Caco-2 (cell line): ENCODE measurements around the gene UBE2I. TPM values are rescaled to one million over a fixed set of nuclear protein-coding genes. Genes with fewer than 3 reads are reported as not detected.

Experiments used
- BruUV-seq: library from RNA; stranded (reverse); fragments of 400-500 nt; replicated peaks from 2 replicates; lab custom pipeline; 2021; lab: Mats Ljungman, UMichigan
- CTCF ChIA-PET: fragments of 300-600 bp; sonication (Branson Sonifier 250); formaldehyde crosslinking; loops from one replicate; lab custom pipeline; 2022; ENCODE audit warnings: antibody characterized with exemption; lab: Charles Lee
- POLR2A ChIA-PET: fragments of 300-600 bp; sonication (Branson Sonifier 250); formaldehyde crosslinking; loops from one replicate; lab custom pipeline; 2022; ENCODE audit warnings: antibody characterized with exemption; lab: Charles Lee
- DNase-seq, 2 experiments: peaks; one replicate each; pipeline versions ENCODE4 v3.0.0 to v3.0.0-alpha.2; 2020 to 2022
- H3K27me3 ChIP-seq: replicated peaks from 2 replicates; pipeline ENCODE4 v1.6.0; 2011; ENCODE audit warnings: low read length; ENCODE audit not compliant: control insufficient read depth, insufficient read depth
- H3K36me3 ChIP-seq: 2 replicates; pipeline ENCODE4 v1.5.1; 2011; ENCODE audit warnings: low read length; ENCODE audit not compliant: control insufficient read depth, insufficient read depth
- H3K4me1 ChIP-seq: fragments of 250-450 bp; sonication (Bioruptor Pico); 2 replicates; pipeline ENCODE4 v1.5.1; 2020; ENCODE audit warnings: mild to moderate bottlenecking
- H3K4me3 ChIP-seq: 2 replicates; pipeline ENCODE4 v1.5.1; 2011; ENCODE audit warnings: low read depth, mild to moderate bottlenecking, control low read depth, low read length
- H3K9me3 ChIP-seq: fragments of 250-450 bp; sonication (Bioruptor Pico); 2 replicates; pipeline ENCODE4 v1.5.1; 2020; ENCODE audit warnings: mild to moderate bottlenecking, moderate library complexity
- H3K27ac Mint-ChIP-seq: one replicate; pipeline ENCODE4 v1.8.0; 2022; ENCODE audit warnings: mixed read lengths; ENCODE audit not compliant: unreplicated experiment
- H3K27me3 Mint-ChIP-seq: one replicate; pipeline ENCODE4 v1.8.0; 2022; ENCODE audit warnings: mixed read lengths; ENCODE audit not compliant: insufficient read depth, unreplicated experiment
- H3K36me3 Mint-ChIP-seq: one replicate; pipeline ENCODE4 v1.8.0; 2022; ENCODE audit warnings: mild to moderate bottlenecking, mixed read lengths; ENCODE audit not compliant: insufficient read depth, unreplicated experiment
- H3K4me1 Mint-ChIP-seq: one replicate; pipeline ENCODE4 v1.8.0; 2022; ENCODE audit warnings: low read depth, mixed read lengths; ENCODE audit not compliant: unreplicated experiment
- H3K4me3 Mint-ChIP-seq: one replicate; pipeline ENCODE4 v1.8.0; 2022; ENCODE audit warnings: mild to moderate bottlenecking, moderate library complexity, mixed read lengths; ENCODE audit not compliant: unreplicated experiment
- H3K9me3 Mint-ChIP-seq: one replicate; pipeline ENCODE4 v1.8.0; 2022; ENCODE audit warnings: mixed read lengths; ENCODE audit not compliant: unreplicated experiment
- CTCF ChIP-seq, 2 experiments: fragments of 200-600 bp in 1 of 2; IDR thresholded peaks; 1 replicate in 1 of 2; 2 replicates in 1 of 2; pipeline versions ENCODE4 v1.5.1 to v1.8.0; 2011 to 2022; ENCODE audit warnings: antibody characterized with exemption in 1 of 2, control low read depth in 1 of 2, inconsistent platforms in 1 of 2, low read depth in 1 of 2, low read length in 1 of 2, mild to moderate bottlenecking in 1 of 2, moderate library complexity in 1 of 2; ENCODE audit not compliant: insufficient read depth in 1 of 2, severe bottlenecking in 1 of 2, unreplicated experiment in 1 of 2
- intact Hi-C: fragments of 100-400 bp; cut with micrococcal nuclease; formaldehyde crosslinking; loops from one replicate; pipeline ENCODE4 v1.10.0; 2022; ENCODE audit not compliant: unreplicated experiment
- total RNA-seq: library from RNA; stranded (reverse); gene quantifications from 2 replicates; pipeline ENCODE4 v1.2.3, GENCODE V29; 2022

The UBE2I gene
- total RNA-seq, 1 experiment from 2014 or later: 178 TPM

GRCh38 chr16:1325261-1325660 lies 15.8 kb downstream of the UBE2I start:
- H3K4me3 Mint-ChIP-seq: no peak overlapping the region
- intact Hi-C loops: no loop called here
- CTCF ChIA-PET: interaction anchor here (0.6 kb wide), 1 partner anchor 295 kb away, joined by 3 read pairs; no protein-coding TSS in a partner anchor

DNA sequence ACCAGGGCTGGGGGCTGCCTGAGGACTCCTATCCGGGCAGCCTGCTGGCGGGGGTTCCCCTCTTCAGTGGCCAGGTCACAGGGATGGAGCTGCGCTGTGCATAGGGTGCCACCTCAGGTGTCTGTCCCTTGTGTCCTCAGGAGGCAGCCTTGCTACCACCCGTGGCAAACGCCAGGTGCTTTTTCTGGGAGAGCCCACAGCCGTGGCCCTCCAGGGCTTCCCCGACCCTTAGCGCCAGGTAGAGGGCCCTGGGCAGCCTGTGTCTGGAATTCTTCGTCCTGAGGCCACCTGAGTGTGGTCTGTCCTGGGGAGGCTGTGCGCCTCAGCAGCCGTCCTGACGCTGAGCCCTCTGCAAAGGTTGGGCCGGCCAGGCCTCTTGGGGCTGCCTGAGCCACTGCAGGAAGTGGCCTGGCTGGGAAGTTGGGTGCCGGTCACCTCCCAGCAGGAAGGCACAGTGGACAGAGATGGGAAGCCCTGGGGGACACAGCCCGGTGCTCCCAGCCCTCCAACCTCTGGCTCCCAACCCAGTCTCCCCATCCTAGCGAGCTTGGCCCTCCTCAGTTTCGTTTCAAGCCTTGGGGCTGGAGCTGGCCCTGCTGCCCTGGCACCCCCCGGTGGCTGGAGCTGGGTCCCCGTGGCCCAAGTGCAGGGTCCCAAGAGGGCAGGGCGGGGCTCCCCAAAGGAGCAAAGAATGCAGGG lies 16.4 kb downstream of the UBE2I start:
- no peak for DNase-seq
- H3K27me3 Mint-ChIP-seq: no peaks in the 10 kb centered on the region
- H3K9me3 Mint-ChIP-seq: no peaks in the 10 kb centered on the region
- no peak overlapping the region for H3K27ac Mint-ChIP-seq
- peaks cover 2% of the 10 kb centered on the region for H3K36me3 ChIP-seq
- ChIA-PET POLR2A (no interaction called here), CTCF (no interaction called here)
- no peaks in the 10 kb centered on the region for H3K4me1 Mint-ChIP-seq
- intact Hi-C loops: no loop called here
- H3K4me3 Mint-ChIP-seq: no peak overlapping the region
- no peak overlapping the region for H3K4me3 ChIP-seq
- no TSS peak for BruUV-seq
- no peaks in the 10 kb centered on the region for H3K4me1 ChIP-seq
- no peaks in the 10 kb centered on the region for H3K27me3 ChIP-seq
- H3K9me3 ChIP-seq: no peaks in the 10 kb centered on the region
- no peak for TF ChIP-seq CTCF (IDR thresholded peaks at IDR 0.05; ENCODE audit: insufficient read depth in 1 of 2, low read depth in 1 of 2, low read length in 1 of 2, severe bottlenecking in 1 of 2, unreplicated experiment in 1 of 2)
- H3K36me3 Mint-ChIP-seq: peaks cover 18% of the 10 kb centered on the region

More at GRCh38 chr16:1325261-1325660, 15.8 kb downstream of the UBE2I start:
- Mint-ChIP-seq H3K36me3 (peaks cover 22% of the 10 kb centered on the region), H3K27me3 (no peaks in the 10 kb centered on the region), H3K9me3 (no peaks in the 10 kb centered on the region), H3K27ac (no peak overlapping the region), H3K4me1 (no peaks in the 10 kb centered on the region)
- TF ChIP-seq CTCF (IDR thresholded peaks at IDR 0.05; ENCODE audit: insufficient read depth in 1 of 2, low read depth in 1 of 2, low read length in 1 of 2, severe bottlenecking in 1 of 2, unreplicated experiment in 1 of 2): no peak
- no peaks in the 10 kb centered on the region for H3K9me3 ChIP-seq
- no peaks in the 10 kb centered on the region for H3K4me1 ChIP-seq
- DNase-seq: no peak
- no peak overlapping the region for H3K4me3 ChIP-seq
- H3K27me3 ChIP-seq: no peaks in the 10 kb centered on the region
- POLR2A ChIA-PET: no interaction called here
- no TSS peak for BruUV-seq
- peaks cover 2% of the 10 kb centered on the region for H3K36me3 ChIP-seq

- Histone ChIP-seq H3K9me3 (no peaks in the 10 kb centered on the region), H3K27me3 (no peaks in the 10 kb centered on the region), H3K36me3 (peaks cover 2% of the 10 kb centered on the region; the same call in 1 of the 2 replicates), H3K4me3 (no peak overlapping the region), H3K4me1 (no peaks in the 10 kb centered on the region)
- Mint-ChIP-seq H3K36me3 (peaks cover 18% of the 10 kb centered on the region), H3K27ac (no peak overlapping the region), H3K9me3 (no peaks in the 10 kb centered on the region), H3K27me3 (no peaks in the 10 kb centered on the region), H3K4me3 (no peak overlapping the region), H3K4me1 (no peaks in the 10 kb centered on the region)
- ChIA-PET CTCF (no interaction called here), POLR2A (no interaction called here)
- no TSS peak for BruUV-seq
- intact Hi-C loops: no loop called here
- TF ChIP-seq CTCF (IDR thresholded peaks at IDR 0.05; ENCODE audit: insufficient read depth in 1 of 2, low read depth in 1 of 2, low read length in 1 of 2, severe bottlenecking in 1 of 2, unreplicated experiment in 1 of 2): no peak
- DNase-seq: no peak
These were observed 17.0 kb downstream of the UBE2I start for GRCh38 chr16:1326391-1326790.
